Ishikawa (cell line): Measurements from ENCODE around the gene RBM6.

Source experiments
- REST ChIP-seq: IDR thresholded peaks from 2 replicates; pipeline ENCODE4 v1.6.1; 2012; ENCODE audit warnings: low read depth, mild to moderate bottlenecking
- TF ChIP-seq, protein P1 (sequence below): IDR thresholded peaks from 2 replicates; pipeline ENCODE4 v1.6.1; 2012

DNA sequence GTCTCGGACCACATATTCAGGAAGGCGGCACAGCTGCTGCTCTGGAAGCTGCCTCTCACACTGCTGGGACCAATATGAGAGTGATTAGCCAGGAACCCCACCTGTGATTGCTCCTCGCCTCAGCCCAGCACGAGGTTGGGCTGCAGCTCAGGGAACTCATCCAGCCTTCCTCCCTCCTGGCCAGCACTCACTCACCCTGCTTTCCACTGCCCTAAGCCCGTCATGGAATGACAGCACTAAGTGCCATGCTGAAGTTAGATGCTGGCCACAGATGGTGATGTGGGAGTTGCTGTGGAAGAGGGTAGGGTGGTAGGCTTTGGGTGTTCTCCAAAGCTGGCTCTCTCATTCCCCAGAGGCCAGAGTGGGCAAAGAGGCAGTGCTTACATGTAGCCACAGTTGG lies 43.6 kb upstream of the RBM6 start:
- no peak for TF ChIP-seq REST
- TF ChIP-seq, protein P1, sequence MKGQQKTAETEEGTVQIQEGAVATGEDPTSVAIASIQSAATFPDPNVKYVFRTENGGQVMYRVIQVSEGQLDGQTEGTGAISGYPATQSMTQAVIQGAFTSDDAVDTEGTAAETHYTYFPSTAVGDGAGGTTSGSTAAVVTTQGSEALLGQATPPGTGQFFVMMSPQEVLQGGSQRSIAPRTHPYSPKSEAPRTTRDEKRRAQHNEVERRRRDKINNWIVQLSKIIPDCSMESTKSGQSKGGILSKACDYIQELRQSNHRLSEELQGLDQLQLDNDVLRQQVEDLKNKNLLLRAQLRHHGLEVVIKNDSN = no peak
